Breast epithelium (tissue), 3 donors: ENCODE measurements around the gene AGAP9.
"Not testable (repeated sequence)": the region's sequence is repeated elsewhere in the genome, so short reads cannot be mapped to it uniquely, and the experiment has no call there.

Experiments used
- CTCF ChIP-seq, 3 donors: fragments of 450-650 bp; IDR thresholded peaks; one replicate each; pipeline ENCODE4 v1.5.1; 2016 to 2017; ENCODE audit warnings: antibody characterized with exemption in 3 of 3, mild to moderate bottlenecking in 3 of 3, moderate library complexity in 3 of 3
- POLR2AphosphoS5 ChIP-seq, 3 donors: sonication (generic); formaldehyde crosslinking; IDR thresholded peaks; one replicate each; pipeline ENCODE4 v1.6.1; 2017; ENCODE audit warnings: antibody characterized with exemption in 3 of 3

DNA sequence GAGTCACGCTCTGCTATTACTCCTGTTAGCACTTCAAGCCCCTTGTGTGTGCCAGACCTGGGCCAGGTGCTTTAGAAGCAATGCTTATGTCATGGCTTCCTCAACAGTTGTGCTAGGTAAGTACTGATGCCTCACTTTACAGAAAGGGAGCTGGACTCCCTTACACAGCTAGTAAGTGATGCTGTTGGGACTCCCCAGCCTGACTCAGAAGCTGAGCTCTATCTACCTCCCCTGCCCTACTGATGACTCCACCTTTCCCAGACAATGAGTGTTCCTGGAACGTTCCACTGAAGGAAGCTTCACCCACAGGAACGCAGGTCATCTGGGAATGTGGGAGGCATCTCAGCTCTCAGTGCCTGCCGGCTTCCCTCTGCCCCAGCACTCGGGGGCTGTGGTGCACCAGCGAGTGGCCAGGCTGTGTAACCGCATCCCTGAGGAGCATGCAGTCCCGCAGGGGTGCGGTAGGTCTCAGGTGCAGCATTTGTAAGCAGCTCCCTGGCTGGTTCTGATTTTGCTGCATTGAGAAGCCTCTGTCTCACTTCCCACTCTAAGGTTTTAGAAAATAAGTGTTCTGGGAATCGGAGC lies 42.2 kb downstream of the AGAP9 start:
- TF ChIP-seq POLR2AphosphoS5, CTCF (IDR thresholded peaks at IDR 0.05): not testable (repeated sequence)
